ENCODE results near the gene NFE2L2.

- TF ChIP-seq, protein P1, sequence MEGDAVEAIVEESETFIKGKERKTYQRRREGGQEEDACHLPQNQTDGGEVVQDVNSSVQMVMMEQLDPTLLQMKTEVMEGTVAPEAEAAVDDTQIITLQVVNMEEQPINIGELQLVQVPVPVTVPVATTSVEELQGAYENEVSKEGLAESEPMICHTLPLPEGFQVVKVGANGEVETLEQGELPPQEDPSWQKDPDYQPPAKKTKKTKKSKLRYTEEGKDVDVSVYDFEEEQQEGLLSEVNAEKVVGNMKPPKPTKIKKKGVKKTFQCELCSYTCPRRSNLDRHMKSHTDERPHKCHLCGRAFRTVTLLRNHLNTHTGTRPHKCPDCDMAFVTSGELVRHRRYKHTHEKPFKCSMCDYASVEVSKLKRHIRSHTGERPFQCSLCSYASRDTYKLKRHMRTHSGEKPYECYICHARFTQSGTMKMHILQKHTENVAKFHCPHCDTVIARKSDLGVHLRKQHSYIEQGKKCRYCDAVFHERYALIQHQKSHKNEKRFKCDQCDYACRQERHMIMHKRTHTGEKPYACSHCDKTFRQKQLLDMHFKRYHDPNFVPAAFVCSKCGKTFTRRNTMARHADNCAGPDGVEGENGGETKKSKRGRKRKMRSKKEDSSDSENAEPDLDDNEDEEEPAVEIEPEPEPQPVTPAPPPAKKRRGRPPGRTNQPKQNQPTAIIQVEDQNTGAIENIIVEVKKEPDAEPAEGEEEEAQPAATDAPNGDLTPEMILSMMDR (conservative IDR thresholded peaks at IDR 0.05; ENCODE audit: low read length), result 0 out of 2 replicates have a peak, but pooled peaks have one; percentile 14
- no peak for TF ChIP-seq EZH2phosphoT487 (IDR thresholded peaks at IDR 0.05; ENCODE audit: borderline replicate concordance)
Observed at GRCh38 chr2:177282787-177283572, 18.5 kb upstream of the NFE2L2 start.

Measured in Loucy (cell line).